H9 (cell line): ENCODE data around the gene BTBD17. TPM values are rescaled to one million over a fixed set of nuclear protein-coding genes. Genes with fewer than 3 reads are reported as not detected.

Source experiments
- DNase-seq: peaks from one replicate; pipeline ENCODE4 v3.0.0-alpha.2; 2017
- H2AFZ ChIP-seq: one replicate; pipeline ENCODE4 v1.6.1; 2013; ENCODE audit warnings: mild to moderate bottlenecking, low read length, control low read depth, moderate library complexity
- H2AK5ac ChIP-seq: 2 replicates; pipeline ENCODE4 v1.6.1; 2013; ENCODE audit warnings: low read length, control low read depth, mixed read lengths; ENCODE audit not compliant: insufficient read length
- H2BK120ac ChIP-seq: one replicate; pipeline ENCODE4 v1.6.1; 2013; ENCODE audit warnings: low read depth, mild to moderate bottlenecking, low read length, control low read depth, inconsistent platforms; ENCODE audit not compliant: poor library complexity, severe bottlenecking
- H2BK12ac ChIP-seq: 2 replicates; pipeline ENCODE4 v1.6.1; 2013; ENCODE audit warnings: low read length, control low read depth, mixed read lengths, low read depth; ENCODE audit not compliant: insufficient read length
- H2BK15ac ChIP-seq: 2 replicates; pipeline ENCODE4 v1.6.1; 2013; ENCODE audit warnings: low read depth, low read length, control low read depth
- H2BK20ac ChIP-seq: one replicate; pipeline ENCODE4 v1.6.1; 2013; ENCODE audit warnings: low read depth, mild to moderate bottlenecking, low read length, control low read depth, inconsistent platforms; ENCODE audit not compliant: poor library complexity, severe bottlenecking
- H2BK5ac ChIP-seq: 2 replicates; pipeline ENCODE4 v1.6.1; 2013; ENCODE audit warnings: low read length, control low read depth, mixed read lengths; ENCODE audit not compliant: insufficient read length
- H3K14ac ChIP-seq: 2 replicates; pipeline ENCODE4 v1.6.1; 2013; ENCODE audit warnings: low read length, control low read depth; ENCODE audit not compliant: insufficient read depth
- H3K18ac ChIP-seq: 2 replicates; pipeline ENCODE4 v1.6.1; 2013; ENCODE audit warnings: low read depth, mild to moderate bottlenecking, mixed read lengths, low read length, control low read depth; ENCODE audit not compliant: insufficient read length
- H3K23ac ChIP-seq: 2 replicates; pipeline ENCODE4 v1.6.1; 2013; ENCODE audit warnings: low read length, control low read depth, mixed read lengths, low read depth; ENCODE audit not compliant: insufficient read length
- H3K23me2 ChIP-seq: 2 replicates; pipeline ENCODE4 v1.6.1; 2013; ENCODE audit warnings: low read depth, mild to moderate bottlenecking, mixed read lengths, low read length, control low read depth; ENCODE audit not compliant: insufficient read length, poor library complexity, severe bottlenecking
- H3K27ac ChIP-seq: 2 replicates; pipeline ENCODE4 v1.5.1; 2013; ENCODE audit warnings: low read length, control low read depth, mixed read lengths, low read depth; ENCODE audit not compliant: insufficient read length
- H3K27me3 ChIP-seq: 2 replicates; pipeline ENCODE4 v1.6.1; 2013; ENCODE audit warnings: low read length, control low read depth, inconsistent platforms; ENCODE audit not compliant: insufficient read depth
- H3K4ac ChIP-seq: 2 replicates; pipeline ENCODE4 v1.6.1; 2013; ENCODE audit warnings: low read depth, mild to moderate bottlenecking, control low read depth, inconsistent platforms, low read length, moderate library complexity
- H3K4me1 ChIP-seq: 2 replicates; pipeline ENCODE4 v1.6.1; 2013; ENCODE audit warnings: low read length, control low read depth, inconsistent platforms; ENCODE audit not compliant: insufficient read depth
- H3K4me2 ChIP-seq: 2 replicates; pipeline ENCODE4 v1.6.1; 2013; ENCODE audit warnings: low read length, control low read depth, mixed read lengths; ENCODE audit not compliant: insufficient read length, insufficient read depth
- H3K56ac ChIP-seq: 2 replicates; pipeline ENCODE4 v1.6.1; 2013; ENCODE audit warnings: low read depth, mild to moderate bottlenecking, mixed read lengths, low read length, control low read depth; ENCODE audit not compliant: insufficient read length
- H3K79me1 ChIP-seq: 2 replicates; pipeline ENCODE4 v1.6.1; 2013; ENCODE audit warnings: low read depth, mild to moderate bottlenecking, moderate library complexity, low read length, control low read depth, inconsistent platforms; ENCODE audit not compliant: insufficient read depth, poor library complexity, severe bottlenecking
- H3K79me2 ChIP-seq: 2 replicates; pipeline ENCODE4 v1.6.1; 2013; ENCODE audit warnings: low read length, control low read depth, inconsistent platforms; ENCODE audit not compliant: insufficient read depth
- H3K9ac ChIP-seq: 2 replicates; pipeline ENCODE4 v1.6.1; 2013; ENCODE audit warnings: low read length, control low read depth, mixed read lengths; ENCODE audit not compliant: insufficient read length; ENCODE audit errors: extremely low read depth
- H3K9me3 ChIP-seq: one replicate; pipeline ENCODE4 v1.6.1; 2013; ENCODE audit warnings: low read depth, low read length, inconsistent platforms; ENCODE audit not compliant: control insufficient read depth
- H3T11ph ChIP-seq: one replicate; pipeline ENCODE4 v1.6.1; 2013; ENCODE audit warnings: mild to moderate bottlenecking, low read length, control low read depth, inconsistent platforms
- H4K20me1 ChIP-seq: one replicate; pipeline ENCODE4 v1.6.1; 2013; ENCODE audit not compliant: control insufficient read depth, insufficient read length, insufficient read depth
- H4K5ac ChIP-seq: 2 replicates; pipeline ENCODE4 v1.6.1; 2013; ENCODE audit warnings: low read depth, mild to moderate bottlenecking, mixed read lengths, low read length, control low read depth; ENCODE audit not compliant: insufficient read length
- H4K8ac ChIP-seq: replicated peaks from 2 replicates; pipeline ENCODE4 v1.6.1; 2013; ENCODE audit warnings: low read length, control low read depth, mixed read lengths, low read depth; ENCODE audit not compliant: insufficient read length
- H4K91ac ChIP-seq: 2 replicates; pipeline ENCODE4 v1.6.1; 2013; ENCODE audit warnings: low read depth, mild to moderate bottlenecking, moderate library complexity, mixed read lengths, low read length, control low read depth; ENCODE audit not compliant: insufficient read length
- H3K27ac Mint-ChIP-seq, 3 experiments: 2 replicates in 2 of 3; 3 replicates in 1 of 3; pipeline ENCODE4 v1.8.0; 2020 to 2021; ENCODE audit warnings: mixed read lengths in 3 of 3, mild to moderate bottlenecking in 1 of 3, moderate library complexity in 1 of 3
- H3K27me3 Mint-ChIP-seq: 2 replicates; pipeline ENCODE4 v1.8.0; 2021; ENCODE audit warnings: low read depth, mild to moderate bottlenecking, moderate library complexity, mixed read lengths
- H3K36me3 Mint-ChIP-seq, 3 experiments: 2 replicates in 2 of 3; 3 replicates in 1 of 3; pipeline ENCODE4 v1.8.0; 2020 to 2021; ENCODE audit warnings: low read depth in 3 of 3, mixed read lengths in 3 of 3; ENCODE audit not compliant: insufficient read depth in 1 of 3
- H3K4me1 Mint-ChIP-seq, 2 experiments: 2 replicates each; pipeline ENCODE4 v1.8.0; 2020; ENCODE audit warnings: mixed read lengths in 2 of 2
- H3K4me3 Mint-ChIP-seq, 2 experiments: 2 replicates in 1 of 2; 3 replicates in 1 of 2; pipeline ENCODE4 v1.8.0; 2020 to 2021; ENCODE audit warnings: mild to moderate bottlenecking in 2 of 2, mixed read lengths in 2 of 2, moderate library complexity in 1 of 2
- H3K9me3 Mint-ChIP-seq, 2 experiments: 2 replicates in 1 of 2; 3 replicates in 1 of 2; pipeline ENCODE4 v1.8.0; 2020; ENCODE audit warnings: mild to moderate bottlenecking in 2 of 2, mixed read lengths in 2 of 2, moderate library complexity in 1 of 2
- WGBS: extraction: QIAGEN DNeasy Blood & Tissue Kit; methylation state at CpG from one replicate; pipeline ENCODE4 v1.1.7; 2013; ENCODE audit warnings: missing lambda C conversion rate, low lambda C conversion rate, mixed read lengths; ENCODE audit not compliant: insufficient read length; ENCODE audit errors: extremely low coverage; 5-methylcytosine and 5-hydroxymethylcytosine counted together
- total RNA-seq: library from RNA; stranded (reverse); gene quantifications from 2 replicates; pipeline ENCODE4 v1.2.1, GENCODE V29; 2021
- TF ChIP-seq, protein P1 (sequence below): fragments of 200-600 bp; sonication (generic); conservative IDR thresholded peaks from 3 replicates; pipeline ENCODE4 v1.8.0; 2021; ENCODE audit warnings: antibody characterized with exemption, mild to moderate bottlenecking

BTBD17 gene
- total RNA-seq, 1 experiment from 2014 or later, result 0.33 TPM

DNA sequence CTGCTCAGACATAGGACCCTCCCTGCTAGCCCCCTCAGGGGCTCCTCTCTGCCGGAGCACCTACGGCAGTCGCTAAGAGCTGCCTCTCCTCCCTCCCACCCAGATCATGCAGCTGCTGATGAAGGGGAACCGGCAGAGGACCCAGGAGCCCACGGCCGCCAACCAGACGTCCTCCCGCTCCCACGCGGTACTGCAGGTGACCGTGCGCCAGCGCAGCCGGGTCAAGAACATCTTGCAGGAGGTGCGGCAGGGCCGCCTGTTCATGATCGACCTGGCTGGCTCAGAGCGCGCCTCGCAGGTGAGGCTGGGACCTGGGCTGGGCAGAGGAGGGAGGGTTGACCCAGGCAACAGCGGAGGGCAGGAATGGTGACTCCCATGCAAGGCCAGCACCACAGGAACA lies 17.0 kb downstream of the BTBD17 start:
- Histone ChIP-seq H2AK5ac (no peak overlapping the region), H3K23ac (no peak overlapping the region), H3K4me1 (peaks cover 2% of the 10 kb centered on the region; the same call in 1 of the 2 replicates), H4K5ac (no peak overlapping the region), H3K79me1 (no peaks in the 10 kb centered on the region), H4K8ac (no peak overlapping the region), H2AFZ (no peak overlapping the region), H2BK15ac (no peak overlapping the region; the same call in 1 of the 2 replicates), H3T11ph (no peak overlapping the region), H3K27me3 (no peaks in the 10 kb centered on the region), H3K23me2 (no peaks in the 10 kb centered on the region), H3K9me3 (no peaks in the 10 kb centered on the region), H3K79me2 (no peaks in the 10 kb centered on the region), H3K56ac (no peak overlapping the region), H3K4me2 (no peak overlapping the region), H3K27ac (no peak overlapping the region), H3K14ac (no peak overlapping the region; the same call in 1 of the 2 replicates), H4K91ac (no peak overlapping the region), H2BK20ac (no peak overlapping the region), H2BK120ac (no peak overlapping the region), H2BK12ac (no peak overlapping the region), H2BK5ac (no peak overlapping the region), H3K9ac (no peak overlapping the region), H4K20me1 (no peaks in the 10 kb centered on the region), H3K4ac (no peak overlapping the region), H3K18ac (no peak overlapping the region)
- Mint-ChIP-seq H3K27ac (no peak overlapping the region), H3K4me1 (peaks cover 6 to 31% of the 10 kb centered on the region in 2 experiments), H3K36me3 (no peaks in the 10 kb centered on the region), H3K4me3 (no peak overlapping the region), H3K9me3 (no peaks in the 10 kb centered on the region), H3K27me3 (peaks cover 43% of the 10 kb centered on the region)
- DNase-seq, result no peak
- WGBS, result no CpG with 5 or more reads among the region's 21 CpGs
- TF ChIP-seq, protein P1, sequence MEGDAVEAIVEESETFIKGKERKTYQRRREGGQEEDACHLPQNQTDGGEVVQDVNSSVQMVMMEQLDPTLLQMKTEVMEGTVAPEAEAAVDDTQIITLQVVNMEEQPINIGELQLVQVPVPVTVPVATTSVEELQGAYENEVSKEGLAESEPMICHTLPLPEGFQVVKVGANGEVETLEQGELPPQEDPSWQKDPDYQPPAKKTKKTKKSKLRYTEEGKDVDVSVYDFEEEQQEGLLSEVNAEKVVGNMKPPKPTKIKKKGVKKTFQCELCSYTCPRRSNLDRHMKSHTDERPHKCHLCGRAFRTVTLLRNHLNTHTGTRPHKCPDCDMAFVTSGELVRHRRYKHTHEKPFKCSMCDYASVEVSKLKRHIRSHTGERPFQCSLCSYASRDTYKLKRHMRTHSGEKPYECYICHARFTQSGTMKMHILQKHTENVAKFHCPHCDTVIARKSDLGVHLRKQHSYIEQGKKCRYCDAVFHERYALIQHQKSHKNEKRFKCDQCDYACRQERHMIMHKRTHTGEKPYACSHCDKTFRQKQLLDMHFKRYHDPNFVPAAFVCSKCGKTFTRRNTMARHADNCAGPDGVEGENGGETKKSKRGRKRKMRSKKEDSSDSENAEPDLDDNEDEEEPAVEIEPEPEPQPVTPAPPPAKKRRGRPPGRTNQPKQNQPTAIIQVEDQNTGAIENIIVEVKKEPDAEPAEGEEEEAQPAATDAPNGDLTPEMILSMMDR, result no peak
